Right lobe of liver (tissue), 6 donors: Measurements from ENCODE around the gene TRAK1. TPM values are rescaled to one million over a fixed set of nuclear protein-coding genes. Genes with fewer than 3 reads are reported as not detected.

Experiments used
- ATAC-seq, 4 donors: fragments of 200-7000 bp; cut with Tn5 transposase; one replicate each; pipeline ENCODE4 v1.9.1; 2020; ENCODE audit warnings: mild to moderate bottlenecking in 4 of 4, moderate library complexity in 4 of 4
- DNase-seq, 3 donors: peaks; one replicate each; pipeline ENCODE4 v3.0.0-alpha.2; 2020
- H3K27ac ChIP-seq, 3 donors: fragments of 200-600 bp; one replicate each; pipeline ENCODE4 v1.8.0; 2022
- H3K27me3 ChIP-seq, 2 donors: fragments of 200-600 bp; one replicate each; pipeline ENCODE4 v1.8.0; 2022
- H3K36me3 ChIP-seq, 4 donors: fragments of 200-600 bp; sonication (generic) in 1 of 4; one replicate each; pipeline versions ENCODE4 v1.5.1 to v1.8.0; 2017 to 2022; ENCODE audit warnings: control low read depth in 1 of 4
- H3K4me1 ChIP-seq, 4 donors: fragments of 200-600 bp; sonication (generic) in 1 of 4; one replicate each; pipeline versions ENCODE4 v1.5.1 to v1.8.0; 2017 to 2022; ENCODE audit warnings: control low read depth in 1 of 4
- H3K4me3 ChIP-seq, 3 donors: fragments of 200-600 bp; one replicate each; pipeline ENCODE4 v1.8.0; 2022
- H3K9me3 ChIP-seq, 4 donors: fragments of 200-600 bp; sonication (generic) in 1 of 4; one replicate each; pipeline versions ENCODE4 v1.5.1 to v1.8.0; 2017 to 2022; ENCODE audit warnings: control low read depth in 1 of 4
- POLR2A ChIP-seq: fragments of 450-650 bp; IDR thresholded peaks from one replicate; pipeline ENCODE4 v1.6.1; 2017; ENCODE audit warnings: antibody characterized with exemption, mild to moderate bottlenecking
- WGBS: methylation state at CpG from one replicate; pipeline ENCODE4 v1.1.6; 2018; ENCODE audit warnings: low coverage, low lambda C conversion rate; ENCODE audit not compliant: insufficient coverage; ENCODE audit errors: missing lambda C conversion rate; 5-methylcytosine and 5-hydroxymethylcytosine counted together
- intact Hi-C, 2 donors: fragments of 100-400 bp; cut with DNase I; formaldehyde crosslinking; loops; one replicate each; pipeline versions ENCODE4 v1.11.2 to v1.14.1; 2022
- total RNA-seq, 6 experiments: library from RNA; depleted of rRNA in 2 of 6; stranded (reverse); fragments of >200 nt in 2 of 6; fragmentation: NEBNext Ultra II Directional in 3 of 6; extraction: Animal tissue kit (Norgen Biotek cat#: 25700) in 3 of 6; gene quantifications; one replicate each; pipeline versions ENCODE4 v1.1.0 to v1.2.4, GENCODE V29; 2016 to 2023
- TF ChIP-seq, protein P1 (sequence below), 4 donors: fragments of 200-600 bp in 3 of 4; fragments of 450-650 bp in 1 of 4; IDR thresholded peaks; one replicate each; pipeline versions ENCODE4 v1.5.1 to v1.8.0; 2016 to 2022; ENCODE audit warnings: antibody characterized with exemption in 4 of 4, mild to moderate bottlenecking in 2 of 4
- donor health status: DM: no; HTN: yes; CAD: no.
- donor health status: DM: no; HTN: no; CAD: no.
- donor health status: DM: no; HTN: no; CAD: no.
- donor health status: DM: no; HTN: yes; CAD: no.
- donor health status: DM: no; HTN: yes; CAD: no.

Gene TRAK1
- total RNA-seq, 6 experiments from 2014 or later, result 9.5 to 16.4 (median 12.2) TPM

DNA sequence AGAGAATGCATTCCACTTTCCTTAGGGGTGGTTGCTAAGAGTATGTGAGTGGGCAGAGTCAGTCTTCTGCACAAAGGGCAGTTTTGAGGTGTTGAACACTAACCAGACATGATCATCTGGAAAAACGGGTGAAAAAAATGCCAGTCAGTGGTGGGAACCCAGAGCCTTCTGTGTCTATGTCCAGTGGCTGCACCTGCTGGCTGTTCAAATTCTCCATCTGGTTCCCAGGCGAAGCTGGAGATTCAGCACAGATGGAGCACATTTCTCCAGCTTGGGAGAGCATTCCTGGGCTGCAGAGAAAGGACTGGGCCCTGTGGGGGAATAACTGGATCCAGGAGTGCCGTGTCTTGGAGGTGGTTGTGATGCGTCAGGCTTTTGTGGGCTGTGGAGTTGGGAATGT lies 74.1 kb downstream of the TRAK1 start:
- 89% methylated on average over 1 of the region's 4 CpGs for WGBS
- Histone ChIP-seq H3K27ac (no peak overlapping the region), H3K9me3 (no peaks in the 10 kb centered on the region), H3K4me1 (peaks cover 0 to 13% (median 0%) of the 10 kb centered on the region in 4 donors), H3K27me3 (no peaks in the 10 kb centered on the region), H3K4me3 (no peak overlapping the region), H3K36me3 (no peaks in the 10 kb centered on the region)
- TF ChIP-seq, protein P1, sequence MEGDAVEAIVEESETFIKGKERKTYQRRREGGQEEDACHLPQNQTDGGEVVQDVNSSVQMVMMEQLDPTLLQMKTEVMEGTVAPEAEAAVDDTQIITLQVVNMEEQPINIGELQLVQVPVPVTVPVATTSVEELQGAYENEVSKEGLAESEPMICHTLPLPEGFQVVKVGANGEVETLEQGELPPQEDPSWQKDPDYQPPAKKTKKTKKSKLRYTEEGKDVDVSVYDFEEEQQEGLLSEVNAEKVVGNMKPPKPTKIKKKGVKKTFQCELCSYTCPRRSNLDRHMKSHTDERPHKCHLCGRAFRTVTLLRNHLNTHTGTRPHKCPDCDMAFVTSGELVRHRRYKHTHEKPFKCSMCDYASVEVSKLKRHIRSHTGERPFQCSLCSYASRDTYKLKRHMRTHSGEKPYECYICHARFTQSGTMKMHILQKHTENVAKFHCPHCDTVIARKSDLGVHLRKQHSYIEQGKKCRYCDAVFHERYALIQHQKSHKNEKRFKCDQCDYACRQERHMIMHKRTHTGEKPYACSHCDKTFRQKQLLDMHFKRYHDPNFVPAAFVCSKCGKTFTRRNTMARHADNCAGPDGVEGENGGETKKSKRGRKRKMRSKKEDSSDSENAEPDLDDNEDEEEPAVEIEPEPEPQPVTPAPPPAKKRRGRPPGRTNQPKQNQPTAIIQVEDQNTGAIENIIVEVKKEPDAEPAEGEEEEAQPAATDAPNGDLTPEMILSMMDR (IDR thresholded peaks at IDR 0.05), result no peak
- no peak for DNase-seq
- no peak for ATAC-seq
- intact Hi-C loops, result no loop called here

DNA sequence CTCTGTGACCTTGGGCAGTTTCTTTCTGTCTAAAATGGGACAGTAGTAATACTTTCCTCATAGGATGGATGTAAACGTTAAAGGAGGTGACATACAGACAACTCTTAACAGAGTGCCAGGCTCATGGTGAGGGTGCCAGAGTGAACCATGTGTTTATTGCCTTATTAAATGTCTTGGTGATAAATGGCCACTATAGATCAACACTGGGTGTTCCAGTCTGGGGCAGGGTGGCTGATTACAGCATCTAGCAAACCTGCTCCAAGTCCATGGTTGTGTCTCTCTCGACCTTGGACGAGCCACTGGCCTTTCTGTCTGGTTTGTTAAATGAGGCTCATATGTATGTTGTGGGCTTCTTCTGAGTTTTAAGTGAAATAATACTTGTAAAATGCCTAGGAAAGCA lies 75.1 kb downstream of the TRAK1 start:
- H3K27ac ChIP-seq, result no peak overlapping the region
- no peak for ATAC-seq
- no peak overlapping the region for H3K4me3 ChIP-seq
- no peaks in the 10 kb centered on the region for H3K27me3 ChIP-seq
- H3K36me3 ChIP-seq, result no peaks in the 10 kb centered on the region
- no peak for TF ChIP-seq POLR2A
- TF ChIP-seq, protein P1 (IDR thresholded peaks at IDR 0.05), result no peak
- 91% methylated on average over 3 of the region's 3 CpGs for WGBS
- no peak for DNase-seq
- H3K9me3 ChIP-seq, result no peaks in the 10 kb centered on the region
- H3K4me1 ChIP-seq, result peaks cover 0 to 13% (median 0%) of the 10 kb centered on the region in 4 donors
- intact Hi-C loops, result no loop called here

DNA sequence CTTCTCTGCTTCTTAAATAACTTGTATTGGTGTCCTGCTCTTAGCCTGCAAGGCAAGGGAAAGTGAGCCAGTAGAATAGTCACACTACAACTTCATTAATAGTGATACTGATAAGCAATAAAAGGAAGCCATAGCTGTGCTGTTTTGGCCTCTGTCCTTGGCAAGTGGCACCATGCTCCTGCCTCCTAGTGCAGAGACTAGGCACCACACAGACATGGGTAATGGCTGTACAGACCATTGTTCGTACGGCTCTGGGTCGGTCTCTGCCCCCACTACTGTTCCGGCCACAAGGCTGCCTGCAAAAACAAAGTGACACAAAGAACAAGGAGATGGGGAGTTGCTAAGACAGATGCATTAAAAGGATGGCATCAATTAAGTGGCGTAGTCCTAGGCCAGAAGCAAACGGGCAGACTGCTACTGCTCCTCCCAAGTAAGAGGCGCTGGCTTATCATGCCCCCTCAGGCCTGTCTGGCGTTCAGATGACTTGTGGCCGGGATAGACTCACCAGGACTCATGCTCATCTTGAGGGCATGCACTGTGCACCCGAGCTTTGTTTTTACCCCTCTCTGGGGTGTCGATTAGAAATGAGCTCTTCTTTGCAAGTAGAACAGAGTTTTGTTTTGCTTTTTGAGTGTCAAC lies 75.6 kb downstream of the TRAK1 start:
- Histone ChIP-seq H3K4me1 (peaks cover 0 to 13% (median 0%) of the 10 kb centered on the region in 4 donors), H3K27me3 (no peaks in the 10 kb centered on the region), H3K9me3 (no peaks in the 10 kb centered on the region), H3K27ac (no peak overlapping the region), H3K4me3 (no peak overlapping the region), H3K36me3 (no peaks in the 10 kb centered on the region)
- no peak for DNase-seq
- ATAC-seq, result peak in 1 of 4 donors; percentile 7
- WGBS, result 98% methylated on average over 7 of the region's 11 CpGs
- no peak for TF ChIP-seq POLR2A
- TF ChIP-seq, protein P1 (IDR thresholded peaks at IDR 0.05), result no peak
- intact Hi-C loops, result no loop called here

DNA sequence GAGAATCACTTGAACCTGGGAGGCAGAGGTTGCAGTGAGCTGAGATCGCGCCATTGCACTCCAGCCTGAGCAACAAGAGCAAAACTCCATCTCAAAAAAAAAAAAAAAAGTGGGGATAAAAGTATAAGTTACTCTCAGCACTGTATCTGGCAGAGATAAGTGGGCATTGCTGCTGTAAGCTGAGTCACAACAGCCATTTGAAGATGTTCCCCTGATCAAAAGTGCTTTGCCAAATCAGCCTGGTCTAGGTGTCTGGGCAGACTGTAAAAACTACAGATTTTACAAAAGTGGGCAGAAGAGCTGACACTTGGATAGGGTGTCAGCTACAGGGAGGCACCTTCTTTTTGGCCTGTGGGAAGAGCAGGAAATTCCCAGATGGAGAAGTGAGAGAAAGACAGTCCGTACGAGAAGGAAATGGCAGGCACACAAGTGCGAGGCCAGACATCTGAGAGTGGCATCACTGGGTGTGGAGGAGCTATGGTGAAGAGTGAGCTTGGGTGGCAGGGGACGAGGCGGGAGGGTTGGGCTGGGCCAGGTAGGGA lies 78.5 kb downstream of the TRAK1 start:
- WGBS, result 82% methylated on average over 4 of the region's 7 CpGs
- Histone ChIP-seq H3K4me3 (no peak overlapping the region), H3K27me3 (no peaks in the 10 kb centered on the region), H3K4me1 (peaks cover 0 to 1% (median 0%) of the 10 kb centered on the region in 4 donors), H3K36me3 (no peaks in the 10 kb centered on the region), H3K27ac (no peak overlapping the region), H3K9me3 (no peaks in the 10 kb centered on the region)
- ATAC-seq (no peak), DNase-seq (no peak)
- TF ChIP-seq, protein P1 (IDR thresholded peaks at IDR 0.05), result no peak
- TF ChIP-seq POLR2A, result no peak
- intact Hi-C loops, result no loop called here
